MM.1S (cell line): ENCODE measurements around the gene DNAH11.

Experiments used
- DNase-seq: peaks from one replicate; pipeline ENCODE4 v3.0.0-alpha.2; 2015
- H2AFZ ChIP-seq: fragments of 300-600 bp; sonication (generic); 2 replicates; pipeline ENCODE4 v1.6.0; 2016; ENCODE audit warnings: antibody characterized with exemption, low read length
- H3F3A ChIP-seq: fragments of 300-600 bp; sonication (generic); 2 replicates; pipeline ENCODE4 v1.6.1; 2016; ENCODE audit warnings: mild to moderate bottlenecking, antibody characterized with exemption, low read length, moderate library complexity, mixed read lengths; ENCODE audit not compliant: insufficient read depth
- H3K27ac ChIP-seq: fragments of 300-600 bp; sonication (generic); 2 replicates; pipeline ENCODE4 v1.5.1; 2016; ENCODE audit warnings: mild to moderate bottlenecking, low read length
- H3K27me3 ChIP-seq: fragments of 300-600 bp; sonication (generic); replicated peaks from 2 replicates; pipeline ENCODE4 v1.6.0; 2016; ENCODE audit warnings: low read length; ENCODE audit not compliant: insufficient read depth
- H3K36me3 ChIP-seq: fragments of 300-600 bp; sonication (generic); replicated peaks from 2 replicates; pipeline ENCODE4 v1.6.1; 2016; ENCODE audit warnings: mild to moderate bottlenecking, low read length, mixed read lengths; ENCODE audit not compliant: insufficient read depth
- H3K4me1 ChIP-seq: fragments of 300-600 bp; sonication (generic); 2 replicates; pipeline ENCODE4 v1.6.1; 2016; ENCODE audit warnings: low read length, mixed read lengths
- H3K4me2 ChIP-seq: fragments of 300-600 bp; sonication (generic); 2 replicates; pipeline ENCODE4 v1.6.0; 2016; ENCODE audit warnings: low read depth, low read length
- H3K4me3 ChIP-seq: fragments of 300-600 bp; sonication (generic); 2 replicates; pipeline ENCODE4 v1.5.1; 2016; ENCODE audit warnings: low read length, mixed read lengths
- H3K79me2 ChIP-seq: fragments of 300-600 bp; sonication (generic); 2 replicates; pipeline ENCODE4 v1.6.1; 2016; ENCODE audit warnings: mixed run types, low read length, mixed read lengths
- H3K9ac ChIP-seq: fragments of 300-600 bp; sonication (generic); 2 replicates; pipeline ENCODE4 v1.6.1; 2016; ENCODE audit warnings: low read length, mixed read lengths
- H3K9me2 ChIP-seq: fragments of 300-600 bp; sonication (generic); replicated peaks from 2 replicates; pipeline ENCODE4 v1.6.1; 2016; ENCODE audit warnings: mild to moderate bottlenecking, low read length, mixed read lengths; ENCODE audit not compliant: insufficient read depth
- H3K9me3 ChIP-seq: fragments of 300-600 bp; sonication (generic); replicated peaks from 2 replicates; pipeline ENCODE4 v1.6.1; 2016; ENCODE audit warnings: mild to moderate bottlenecking, low read length, mixed read lengths; ENCODE audit not compliant: insufficient read depth
- H4K20me1 ChIP-seq: fragments of 300-600 bp; sonication (generic); 2 replicates; pipeline ENCODE4 v1.6.1; 2016; ENCODE audit warnings: mild to moderate bottlenecking, low read length, moderate library complexity, mixed read lengths; ENCODE audit not compliant: insufficient read depth
- CTCF ChIP-seq: fragments of 300-600 bp; sonication (generic); IDR thresholded peaks from 2 replicates; pipeline ENCODE4 v1.5.1; 2016; ENCODE audit warnings: antibody characterized with exemption, low read length, mixed read lengths
- EZH2 ChIP-seq: fragments of 300-600 bp; sonication (generic); optimal IDR thresholded peaks from 2 replicates; pipeline ENCODE3; 2017; ENCODE audit warnings: low read depth, mild to moderate bottlenecking, antibody characterized with exemption, low read length, mixed read lengths
- EZH2phosphoT487 ChIP-seq: fragments of 300-600 bp; sonication (generic); IDR thresholded peaks from 2 replicates; pipeline ENCODE4 v1.6.1; 2018; ENCODE audit warnings: antibody characterized with exemption, low read length

The DNAH11 gene

GRCh38 chr7:21758286-21758685, 215.4 kb downstream of the DNAH11 start:
- no peaks in the 10 kb centered on the region; the same call in 1 of the 2 replicates for H4K20me1 ChIP-seq
- H3K4me1 ChIP-seq: 0 out of 2 replicates have a peak, but pooled peaks cover under 1% of the 10 kb centered on the region
- no peak overlapping the region for H3K27ac ChIP-seq
- H2AFZ ChIP-seq: no peak overlapping the region
- no peaks in the 10 kb centered on the region for H3K27me3 ChIP-seq
- no peak for DNase-seq
- H3F3A ChIP-seq: no peaks in the 10 kb centered on the region
- no peak overlapping the region for H3K9ac ChIP-seq
- no peaks in the 10 kb centered on the region for H3K9me2 ChIP-seq
- no peaks in the 10 kb centered on the region for H3K9me3 ChIP-seq
- no peak overlapping the region for H3K4me2 ChIP-seq
- TF ChIP-seq EZH2phosphoT487 (no peak), EZH2 (no peak), CTCF (no peak)
- no peaks in the 10 kb centered on the region for H3K36me3 ChIP-seq
- no peak overlapping the region for H3K4me3 ChIP-seq
- no peaks in the 10 kb centered on the region for H3K79me2 ChIP-seq

- no peak overlapping the region for H3K4me2 ChIP-seq
- H3K4me1 ChIP-seq: peaks cover 16% of the 10 kb centered on the region
- no peak overlapping the region for H3K4me3 ChIP-seq
- no peak for DNase-seq
- no peaks in the 10 kb centered on the region for H3K79me2 ChIP-seq
- H3K9me3 ChIP-seq: no peaks in the 10 kb centered on the region
- no peak overlapping the region for H3K27ac ChIP-seq
- H3K27me3 ChIP-seq: peaks cover 15% of the 10 kb centered on the region
- no peak overlapping the region for H2AFZ ChIP-seq
- H3K9ac ChIP-seq: no peak overlapping the region
- H3F3A ChIP-seq: 0 out of 2 replicates have a peak, but pooled peaks cover 9% of the 10 kb centered on the region
- no peaks in the 10 kb centered on the region for H3K36me3 ChIP-seq
- no peak for TF ChIP-seq EZH2
- TF ChIP-seq EZH2phosphoT487: no peak
- TF ChIP-seq CTCF: no peak
- no peaks in the 10 kb centered on the region; the same call in 1 of the 2 replicates for H4K20me1 ChIP-seq
- H3K9me2 ChIP-seq: no peaks in the 10 kb centered on the region
Measured at GRCh38 chr7:21762469-21762868, 219.6 kb downstream of the DNAH11 start.

GRCh38 chr7:21763818-21764217, 221.0 kb downstream of the DNAH11 start:
- Histone ChIP-seq H3K27ac (no peak overlapping the region), H3K9me2 (no peaks in the 10 kb centered on the region), H3K36me3 (no peaks in the 10 kb centered on the region), H2AFZ (no peak overlapping the region), H3K27me3 (peaks cover 15% of the 10 kb centered on the region), H3K9ac (no peak overlapping the region), H3K9me3 (no peaks in the 10 kb centered on the region), H3F3A (0 out of 2 replicates have a peak, but pooled peaks cover 9% of the 10 kb centered on the region), H4K20me1 (no peaks in the 10 kb centered on the region; the same call in 1 of the 2 replicates), H3K79me2 (no peaks in the 10 kb centered on the region), H3K4me3 (no peak overlapping the region), H3K4me2 (peak overlapping the region; percentile 41; the same call in 1 of the 2 replicates), H3K4me1 (peaks cover 16% of the 10 kb centered on the region)
- TF ChIP-seq EZH2phosphoT487 (no peak), EZH2 (no peak), CTCF (no peak)
- peak; percentile 89 for DNase-seq
